IMR-90 (cell line): ENCODE data around the gene COL18A1.

ENCODE experiments used
- BHLHE40 ChIP-seq: fragments of 150-350 bp; IDR thresholded peaks from 2 replicates; pipeline ENCODE4 v1.6.1; 2016; ENCODE audit warnings: mild to moderate bottlenecking, low read depth, low read length
- CEBPB ChIP-seq: IDR thresholded peaks from 2 replicates; pipeline ENCODE4 v1.6.1; 2012; ENCODE audit warnings: low read depth, low read length, improper control_type of control experiment
- CHD1 ChIP-seq: IDR thresholded peaks from 2 replicates; pipeline ENCODE4 v1.6.1; 2012; ENCODE audit warnings: low read depth, low read length, improper control_type of control experiment
- FOS ChIP-seq: fragments of 150-350 bp; IDR thresholded peaks from 2 replicates; pipeline ENCODE4 v1.6.1; 2016; ENCODE audit warnings: low read depth, low read length
- MAFK ChIP-seq: IDR thresholded peaks from 2 replicates; pipeline ENCODE4 v1.6.1; 2012; ENCODE audit warnings: low read depth, low read length, improper control_type of control experiment
- MAZ ChIP-seq: IDR thresholded peaks from 2 replicates; pipeline ENCODE4 v1.6.1; 2012; ENCODE audit warnings: low read depth, mild to moderate bottlenecking, low read length, improper control_type of control experiment, moderate library complexity, borderline replicate concordance
- MXI1 ChIP-seq: IDR thresholded peaks from 2 replicates; pipeline ENCODE4 v1.6.1; 2012; ENCODE audit warnings: low read depth, mild to moderate bottlenecking, low read length, moderate library complexity, borderline replicate concordance
- POLR2A ChIP-seq: IDR thresholded peaks from 2 replicates; pipeline ENCODE4 v1.6.1; 2012; ENCODE audit warnings: mild to moderate bottlenecking, low read depth, low read length
- RAD21 ChIP-seq: IDR thresholded peaks from 2 replicates; pipeline ENCODE4 v1.6.1; 2012; ENCODE audit warnings: low read length, improper control_type of control experiment
- RFX5 ChIP-seq: IDR thresholded peaks from 2 replicates; pipeline ENCODE4 v1.8.0; 2012; ENCODE audit warnings: low read depth, mild to moderate bottlenecking, low read length, moderate library complexity
- SMC3 ChIP-seq: fragments of 150-350 bp; IDR thresholded peaks from 2 replicates; pipeline ENCODE4 v1.6.1; 2016; ENCODE audit warnings: low read depth, mild to moderate bottlenecking, antibody characterized with exemption, low read length, moderate library complexity
- TF ChIP-seq, protein P1 (sequence below): conservative IDR thresholded peaks from 2 replicates; pipeline ENCODE4 v1.5.1; 2012; ENCODE audit warnings: mild to moderate bottlenecking, low read depth, low read length, improper control_type of control experiment
- TF ChIP-seq, protein P2 (sequence below): fragments of 150-350 bp; IDR thresholded peaks from 2 replicates; pipeline ENCODE4 v1.6.1; 2017; ENCODE audit warnings: mild to moderate bottlenecking, antibody characterized with exemption, low read length, low read depth

DNA sequence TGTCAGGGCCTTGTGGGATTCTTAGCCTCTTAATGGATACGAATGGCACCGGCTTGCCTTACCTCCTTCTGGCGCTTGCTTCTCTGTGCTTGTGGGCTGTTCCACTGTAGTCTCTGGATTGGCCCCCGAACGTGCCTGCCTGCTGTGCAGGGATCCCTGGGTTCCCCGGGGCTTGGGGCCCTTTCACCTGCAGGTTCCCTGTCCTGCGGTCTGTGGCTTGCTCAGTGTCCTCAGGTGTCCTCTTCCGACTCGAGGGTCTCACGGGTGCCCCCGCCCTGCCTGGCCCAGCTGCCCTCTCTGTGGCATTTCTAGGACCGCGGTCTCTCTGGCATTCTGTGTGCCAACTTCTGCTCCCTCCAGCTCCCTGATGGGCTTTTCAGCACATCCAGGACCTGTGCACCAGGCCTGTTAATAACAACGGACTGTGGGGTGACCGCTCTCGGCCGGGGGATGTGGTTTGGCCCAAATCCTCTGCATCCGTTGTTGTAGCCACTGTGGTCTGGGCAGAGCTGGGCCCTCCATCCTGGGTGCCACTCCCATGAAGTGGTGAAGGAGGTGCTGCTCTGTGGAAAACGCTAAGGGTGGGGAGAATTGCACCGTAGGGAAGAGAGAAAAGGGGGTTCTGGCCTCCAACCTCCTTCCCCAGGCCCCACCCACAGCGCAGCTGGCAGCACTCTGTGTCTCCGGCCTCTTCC is 12.4 kb downstream of the COL18A1 start:
- TF ChIP-seq, protein P1, sequence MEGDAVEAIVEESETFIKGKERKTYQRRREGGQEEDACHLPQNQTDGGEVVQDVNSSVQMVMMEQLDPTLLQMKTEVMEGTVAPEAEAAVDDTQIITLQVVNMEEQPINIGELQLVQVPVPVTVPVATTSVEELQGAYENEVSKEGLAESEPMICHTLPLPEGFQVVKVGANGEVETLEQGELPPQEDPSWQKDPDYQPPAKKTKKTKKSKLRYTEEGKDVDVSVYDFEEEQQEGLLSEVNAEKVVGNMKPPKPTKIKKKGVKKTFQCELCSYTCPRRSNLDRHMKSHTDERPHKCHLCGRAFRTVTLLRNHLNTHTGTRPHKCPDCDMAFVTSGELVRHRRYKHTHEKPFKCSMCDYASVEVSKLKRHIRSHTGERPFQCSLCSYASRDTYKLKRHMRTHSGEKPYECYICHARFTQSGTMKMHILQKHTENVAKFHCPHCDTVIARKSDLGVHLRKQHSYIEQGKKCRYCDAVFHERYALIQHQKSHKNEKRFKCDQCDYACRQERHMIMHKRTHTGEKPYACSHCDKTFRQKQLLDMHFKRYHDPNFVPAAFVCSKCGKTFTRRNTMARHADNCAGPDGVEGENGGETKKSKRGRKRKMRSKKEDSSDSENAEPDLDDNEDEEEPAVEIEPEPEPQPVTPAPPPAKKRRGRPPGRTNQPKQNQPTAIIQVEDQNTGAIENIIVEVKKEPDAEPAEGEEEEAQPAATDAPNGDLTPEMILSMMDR, result no peak
- TF ChIP-seq RFX5 (no peak), FOS (no peak), POLR2A (no peak), BHLHE40 (no peak), CEBPB (no peak), CHD1 (no peak), MAZ (no peak), MAFK (no peak), RAD21 (no peak), SMC3 (no peak), MXI1 (no peak)
- TF ChIP-seq, protein P2, sequence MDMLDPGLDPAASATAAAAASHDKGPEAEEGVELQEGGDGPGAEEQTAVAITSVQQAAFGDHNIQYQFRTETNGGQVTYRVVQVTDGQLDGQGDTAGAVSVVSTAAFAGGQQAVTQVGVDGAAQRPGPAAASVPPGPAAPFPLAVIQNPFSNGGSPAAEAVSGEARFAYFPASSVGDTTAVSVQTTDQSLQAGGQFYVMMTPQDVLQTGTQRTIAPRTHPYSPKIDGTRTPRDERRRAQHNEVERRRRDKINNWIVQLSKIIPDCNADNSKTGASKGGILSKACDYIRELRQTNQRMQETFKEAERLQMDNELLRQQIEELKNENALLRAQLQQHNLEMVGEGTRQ, result no peak
